Mammary microvascular endothelial cell (primary cell): ENCODE results near the gene SAPCD2. TPM values are rescaled to one million over a fixed set of nuclear protein-coding genes. Genes with fewer than 3 reads are reported as not detected.

Experiments used
- total RNA-seq: library from RNA; depleted of rRNA; stranded (reverse); fragments of >200 nt; gene quantifications from 2 replicates; pipeline ENCODE4 v1.2.3, GENCODE V29; 2015

SAPCD2 gene
- total RNA-seq, result 28.1 and 30.2 TPM in 2 replicates

GRCh38 chr9:137070201-137070905 is at the start of gene SAPCD2:
Gene SAPCD2, minus strand, starts transcription at chr9:137070557. Its CDS starts 97 bp downstream, at chr9:137070460.

GRCh38 chr9:137114613-137115393 is 44.4 kb upstream of the SAPCD2 start, which contains the start of gene DPP7:
Gene DPP7, minus strand, starts transcription at chr9:137114733. Its CDS starts 20 bp downstream, at chr9:137114713.

GRCh38 chr9:137086531-137087408 is 16.4 kb upstream of the SAPCD2 start, which contains the start of gene MAN1B1:
Gene MAN1B1, plus strand, starts transcription at chr9:137086985. Its CDS starts 15 bp downstream, at chr9:137087000.

GRCh38 chr9:137077010-137077747 is 6.8 kb upstream of the SAPCD2 start, which contains the start of gene UAP1L1:
Gene UAP1L1, plus strand, starts transcription at chr9:137077517. Its CDS starts 16 bp downstream, at chr9:137077533.

GRCh38 chr9:137053944-137054931 is 16.1 kb downstream of the SAPCD2 start, which contains the start of gene ENTPD2:
Gene ENTPD2, minus strand, starts transcription at chr9:137054061. Its CDS starts 64 bp downstream, at chr9:137053997.

GRCh38 chr9:137046088-137046787 is 24.1 kb downstream of the SAPCD2 start, which contains the start of gene NPDC1:
Gene NPDC1, minus strand, starts transcription at chr9:137046177. Its CDS starts 188 bp downstream, at chr9:137045989.

GRCh38 chr9:137031904-137032640 is 38.3 kb downstream of the SAPCD2 start, which contains the start of gene FUT7:
Gene FUT7, minus strand, starts transcription at chr9:137032088. Its CDS starts 97 bp downstream, at chr9:137031991.

GRCh38 chr9:137027369-137028262 is 42.7 kb downstream of the SAPCD2 start, which contains the start of gene ABCA2:
Gene ABCA2, minus strand, starts transcription at chr9:137028237. Its CDS starts 97 bp downstream, at chr9:137028140.

Other genes with a start within 250 kb of the SAPCD2 start
- 0.93 and 1.5 TPM in 2 replicates for gene AJM1, start 228.1 kb downstream of the SAPCD2 start, total RNA-seq
- 173 and 189 TPM in 2 replicates for gene PHPT1, start 221.1 kb downstream of the SAPCD2 start, total RNA-seq
- gene MAMDC4, start 218.2 kb downstream of the SAPCD2 start, total RNA-seq, result 1.6 and 1.9 TPM in 2 replicates
- 413 and 485 TPM in 2 replicates for gene EDF1, start 204.2 kb downstream of the SAPCD2 start, total RNA-seq
- gene TRAF2, start 184.0 kb downstream of the SAPCD2 start, total RNA-seq, result 17.3 and 18.3 TPM in 2 replicates
- gene FBXW5, start 125.8 kb downstream of the SAPCD2 start, total RNA-seq, result 202 and 226 TPM in 2 replicates
- 0.20 and 0.84 TPM in 2 replicates for gene C8G, start 125.3 kb downstream of the SAPCD2 start, total RNA-seq
- gene LCN12, start 118.3 kb downstream of the SAPCD2 start, total RNA-seq, result not detected in 2 replicates
- gene PTGDS, start 93.1 kb downstream of the SAPCD2 start, total RNA-seq, result not detected in 2 replicates
- not detected in 2 replicates for gene LCNL1, start 87.6 kb downstream of the SAPCD2 start, total RNA-seq
- gene PAXX, start 78.1 kb downstream of the SAPCD2 start, total RNA-seq, result 53.2 and 65.9 TPM in 2 replicates
- 0.40 TPM in 1 of 2 replicates, not detected in the other for gene CLIC3, start 74.0 kb downstream of the SAPCD2 start, total RNA-seq
- gene ABCA2, start 42.3 kb downstream of the SAPCD2 start, total RNA-seq, result 6.9 and 7.3 TPM in 2 replicates
- gene FUT7, start 38.5 kb downstream of the SAPCD2 start, total RNA-seq, result not detected in 2 replicates
- gene NPDC1, start 24.4 kb downstream of the SAPCD2 start, total RNA-seq, result 67.3 and 71.1 TPM in 2 replicates
- gene ENTPD2, start 16.5 kb downstream of the SAPCD2 start, total RNA-seq, result not detected in 2 replicates
- gene UAP1L1, start 7.0 kb upstream of the SAPCD2 start, total RNA-seq, result 21.9 and 23.0 TPM in 2 replicates
- gene MAN1B1, start 16.4 kb upstream of the SAPCD2 start, total RNA-seq, result 69.4 and 75.7 TPM in 2 replicates
- 88.5 and 107 TPM in 2 replicates for gene DPP7, start 44.2 kb upstream of the SAPCD2 start, total RNA-seq
- gene GRIN1, start 68.6 kb upstream of the SAPCD2 start, total RNA-seq, result not detected in 2 replicates
- gene LRRC26, start 99.5 kb upstream of the SAPCD2 start, total RNA-seq, result not detected in 2 replicates
- not detected in 2 replicates for gene TMEM210, start 101.5 kb upstream of the SAPCD2 start, total RNA-seq
- 17.6 and 25.1 TPM in 2 replicates for gene ANAPC2, start 118.0 kb upstream of the SAPCD2 start, total RNA-seq
- gene SSNA1, start 118.1 kb upstream of the SAPCD2 start, total RNA-seq, result 127 and 150 TPM in 2 replicates
- 6.9 and 7.7 TPM in 2 replicates for gene TPRN, start 130.2 kb upstream of the SAPCD2 start, total RNA-seq
- gene TMEM203, start 135.1 kb upstream of the SAPCD2 start, total RNA-seq, result 36.2 and 39.1 TPM in 2 replicates
- 13.4 and 16.6 TPM in 2 replicates for gene NDOR1, start 135.1 kb upstream of the SAPCD2 start, total RNA-seq
- not detected in 2 replicates for gene RNF208, start 151.7 kb upstream of the SAPCD2 start, total RNA-seq
- 0.20 and 0.25 TPM in 2 replicates for gene CYSRT1, start 154.6 kb upstream of the SAPCD2 start, total RNA-seq
- not detected in 2 replicates for gene RNF224, start 156.9 kb upstream of the SAPCD2 start, total RNA-seq
- gene SLC34A3, start 160.3 kb upstream of the SAPCD2 start, total RNA-seq, result not detected in 2 replicates
- gene TUBB4B, start 170.7 kb upstream of the SAPCD2 start, total RNA-seq, result 1,008 and 1,079 TPM in 2 replicates
- not detected in 2 replicates for gene STPG3, start 180.7 kb upstream of the SAPCD2 start, total RNA-seq
- gene NELFB, start 184.8 kb upstream of the SAPCD2 start, total RNA-seq, result 54.6 and 68.4 TPM in 2 replicates
- 41.4 and 44.7 TPM in 2 replicates for gene TOR4A, start 207.2 kb upstream of the SAPCD2 start, total RNA-seq
- 35.8 and 43.9 TPM in 2 replicates for gene NRARP, start 231.7 kb upstream of the SAPCD2 start, total RNA-seq